Activated CD8-positive, alpha-beta memory T cell treated with anti-CD3 and anti-CD28 coated beads, Interleukin-2, amount 50 U/mL, for 1 hour (primary cell): ENCODE results near the gene CYP4A22.
"Not testable (repeated sequence)": the region's sequence is repeated elsewhere in the genome, so short reads cannot be mapped to it uniquely, and the experiment has no call there.

Experiments used
- DNase-seq: peaks from one replicate; pipeline ENCODE4 v3.0.0-alpha.2; 2020; ENCODE audit errors: extremely low read depth

Gene CYP4A22

GRCh38 chr1:47156457-47156856 is 19.2 kb downstream of the CYP4A22 start:
- DNase-seq: not testable (repeated sequence)

GRCh38 chr1:47157957-47158356 is 20.7 kb downstream of the CYP4A22 start:
- not testable (repeated sequence) for DNase-seq

- DNase-seq: no peak
These were observed 23.5 kb downstream of the CYP4A22 start for GRCh38 chr1:47160716-47161115.

GRCh38 chr1:47161298-47162040 is 24.2 kb downstream of the CYP4A22 start:
- no peak for DNase-seq

- DNase-seq: no peak
These were observed 27.3 kb downstream of the CYP4A22 start for GRCh38 chr1:47164552-47164951.

GRCh38 chr1:47172782-47173181 is 35.5 kb downstream of the CYP4A22 start:
- no peak for DNase-seq

- DNase-seq: no peak
These were observed 37.4 kb downstream of the CYP4A22 start for GRCh38 chr1:47174656-47175020.

- no peak for DNase-seq
These were observed 38.1 kb downstream of the CYP4A22 start for GRCh38 chr1:47175227-47175934.

- no peak for DNase-seq
These were observed 40.8 kb downstream of the CYP4A22 start for GRCh38 chr1:47178020-47178419.

- DNase-seq: no peak
These were observed 41.4 kb downstream of the CYP4A22 start for GRCh38 chr1:47178654-47179016.

GRCh38 chr1:47179017-47179987 is 42.1 kb downstream of the CYP4A22 start:
- DNase-seq: no peak

GRCh38 chr1:47179988-47180563 is 42.8 kb downstream of the CYP4A22 start:
- DNase-seq: no peak

- DNase-seq: no peak
These were observed 43.4 kb downstream of the CYP4A22 start for GRCh38 chr1:47180603-47181094.

- no peak for DNase-seq
These were observed 44.1 kb downstream of the CYP4A22 start for GRCh38 chr1:47181095-47181954.

- no peak for DNase-seq
These were observed 44.9 kb downstream of the CYP4A22 start for GRCh38 chr1:47181955-47182675.

- no peak for DNase-seq
These were observed 45.5 kb downstream of the CYP4A22 start for GRCh38 chr1:47182676-47183235.

GRCh38 chr1:47183308-47184089 is 46.3 kb downstream of the CYP4A22 start:
- no peak for DNase-seq

- no peak for DNase-seq
These were observed 47.0 kb downstream of the CYP4A22 start for GRCh38 chr1:47184090-47184821.
